Liver (tissue), 3 donors: ENCODE measurements around the gene REC114.

Source experiments
- CTCF ChIP-seq: fragments of 150-350 bp; IDR thresholded peaks from 2 replicates; pipeline ENCODE4 v1.5.1; 2017; ENCODE audit warnings: improper control_type of control experiment, low read depth, low read length; ENCODE audit not compliant: missing input control
- EGR1 ChIP-seq, 2 donors: IDR thresholded peaks; 2 replicates each; pipeline ENCODE4 v1.6.1; 2016 to 2018; ENCODE audit warnings: antibody characterized with exemption in 2 of 2, low read depth in 2 of 2
- YY1 ChIP-seq: IDR thresholded peaks from 2 replicates; pipeline ENCODE4 v1.6.1; 2016; ENCODE audit warnings: antibody characterized with exemption, mild to moderate bottlenecking
- donor health status: healthy.
- donor health status: healthy.

- TF ChIP-seq EGR1 (IDR thresholded peaks at IDR 0.05; ENCODE audit: low read depth in 2 of 2), result no peak
- no peak for TF ChIP-seq CTCF
- TF ChIP-seq YY1, result no peak
These were observed 130.6 kb downstream of the REC114 start for GRCh38 chr15:73573572-73573971.
